OCI-LY7 (cell line): ENCODE results near the gene BBS9.

Experiments used
- EZH2phosphoT487 ChIP-seq: fragments of 200-600 bp; sonication (generic); IDR thresholded peaks from 2 replicates; pipeline ENCODE4 v1.6.1; 2018; ENCODE audit warnings: low read depth, borderline replicate concordance, mild to moderate bottlenecking, mixed run types, antibody characterized with exemption, low read length, moderate library complexity, mixed read lengths
- TF ChIP-seq, protein P1 (sequence below): fragments of 200-600 bp; sonication (generic); conservative IDR thresholded peaks from 2 replicates; pipeline ENCODE4 v1.5.1; 2014; ENCODE audit warnings: mild to moderate bottlenecking, antibody characterized with exemption, low read length, moderate library complexity, mixed read lengths

DNA sequence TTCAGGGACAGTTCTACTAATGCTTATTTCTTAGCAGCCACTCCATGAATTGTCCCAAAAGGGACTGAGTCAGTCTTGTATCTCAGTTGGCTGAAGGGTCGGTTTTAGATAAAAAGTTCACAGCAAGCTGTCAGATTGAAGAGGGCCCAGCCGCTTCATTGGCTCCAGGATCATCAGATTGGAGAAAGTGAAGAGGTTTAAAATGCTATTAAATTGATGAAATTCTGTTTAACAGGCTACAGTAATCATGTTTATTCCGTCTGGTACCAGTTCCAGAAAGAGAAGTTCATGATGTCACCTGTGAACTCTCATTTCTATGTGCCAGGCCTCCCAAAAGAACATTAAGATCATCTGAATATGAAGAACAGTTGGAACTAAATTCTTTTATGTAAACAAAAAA, 481.6 kb downstream of the BBS9 start:
- TF ChIP-seq, protein P1, sequence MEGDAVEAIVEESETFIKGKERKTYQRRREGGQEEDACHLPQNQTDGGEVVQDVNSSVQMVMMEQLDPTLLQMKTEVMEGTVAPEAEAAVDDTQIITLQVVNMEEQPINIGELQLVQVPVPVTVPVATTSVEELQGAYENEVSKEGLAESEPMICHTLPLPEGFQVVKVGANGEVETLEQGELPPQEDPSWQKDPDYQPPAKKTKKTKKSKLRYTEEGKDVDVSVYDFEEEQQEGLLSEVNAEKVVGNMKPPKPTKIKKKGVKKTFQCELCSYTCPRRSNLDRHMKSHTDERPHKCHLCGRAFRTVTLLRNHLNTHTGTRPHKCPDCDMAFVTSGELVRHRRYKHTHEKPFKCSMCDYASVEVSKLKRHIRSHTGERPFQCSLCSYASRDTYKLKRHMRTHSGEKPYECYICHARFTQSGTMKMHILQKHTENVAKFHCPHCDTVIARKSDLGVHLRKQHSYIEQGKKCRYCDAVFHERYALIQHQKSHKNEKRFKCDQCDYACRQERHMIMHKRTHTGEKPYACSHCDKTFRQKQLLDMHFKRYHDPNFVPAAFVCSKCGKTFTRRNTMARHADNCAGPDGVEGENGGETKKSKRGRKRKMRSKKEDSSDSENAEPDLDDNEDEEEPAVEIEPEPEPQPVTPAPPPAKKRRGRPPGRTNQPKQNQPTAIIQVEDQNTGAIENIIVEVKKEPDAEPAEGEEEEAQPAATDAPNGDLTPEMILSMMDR: no peak
- no peak for TF ChIP-seq EZH2phosphoT487
